HG02884 (cell line): ENCODE measurements around the gene F12.

Source experiments
- ATAC-seq: cut with Tn5 transposase; IDR thresholded peaks from one replicate; pipeline ENCODE4 v1.9.1; 2021; ENCODE audit warnings: mild to moderate bottlenecking, moderate library complexity; ENCODE audit not compliant: unreplicated experiment

The F12 gene

GRCh38 chr5:177357459-177358351, 51.7 kb downstream of the F12 start, which contains the start of gene RGS14:
Gene RGS14 (plus strand): TSS chr5:177357924. CDS start chr5:177358025, 101 bp downstream.
- peak; percentile 91 for ATAC-seq

DNA sequence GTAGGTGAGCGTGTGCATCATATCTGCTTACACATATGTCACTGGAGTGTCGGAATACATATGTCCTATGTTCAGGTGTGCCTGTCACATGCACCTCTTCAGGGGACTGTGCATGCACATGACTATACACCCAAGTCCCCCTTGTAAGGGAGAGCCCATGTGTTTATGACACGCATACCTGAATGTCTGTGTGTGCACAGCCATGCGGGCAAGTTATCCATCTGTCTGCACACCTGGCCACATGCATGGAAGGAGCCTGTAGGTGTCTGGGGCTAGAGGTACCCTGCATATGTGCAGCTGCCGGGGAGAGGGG, 52.3 kb downstream of the F12 start:
- no peak for ATAC-seq

- no peak for ATAC-seq
Measured at GRCh38 chr5:177356746-177357145, 52.6 kb downstream of the F12 start.

DNA sequence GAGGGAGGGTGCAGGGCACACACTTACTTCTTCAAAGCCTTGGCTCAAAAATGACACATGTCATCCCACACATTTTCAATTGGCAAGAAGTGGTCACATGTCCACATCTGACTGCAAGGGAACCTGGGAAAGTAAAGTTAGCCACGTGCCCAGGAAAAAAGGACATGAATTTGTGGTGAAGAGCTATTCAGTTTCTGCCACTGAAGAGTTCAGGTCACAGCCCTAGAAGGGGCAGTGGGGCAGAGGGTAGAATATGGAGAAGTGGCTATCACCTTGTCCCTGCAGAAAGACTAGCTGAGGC, 53.5 kb downstream of the F12 start:
- no peak for ATAC-seq

GRCh38 chr5:177355162-177355867, 54.0 kb downstream of the F12 start:
- no peak for ATAC-seq

DNA sequence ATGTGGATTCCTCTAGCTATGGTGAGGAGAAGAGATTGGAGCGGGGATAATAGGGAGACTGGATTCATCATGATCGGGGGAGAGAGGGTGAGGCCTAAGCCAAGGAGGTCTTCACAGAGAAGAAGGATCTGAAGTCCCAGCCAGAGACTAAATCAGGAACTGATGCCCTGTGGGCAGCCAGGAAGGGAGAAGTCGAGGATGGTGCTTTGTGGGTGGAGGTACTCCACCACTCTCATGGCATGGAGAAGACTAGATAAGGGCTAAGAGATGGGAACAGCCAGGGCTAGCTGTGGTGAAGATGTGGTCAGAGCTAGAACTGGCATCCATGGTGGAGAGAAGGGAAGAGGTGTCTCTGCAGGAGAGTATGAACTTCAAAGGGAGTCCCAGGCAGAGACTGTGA, 54.7 kb downstream of the F12 start:
- ATAC-seq, result no peak

DNA sequence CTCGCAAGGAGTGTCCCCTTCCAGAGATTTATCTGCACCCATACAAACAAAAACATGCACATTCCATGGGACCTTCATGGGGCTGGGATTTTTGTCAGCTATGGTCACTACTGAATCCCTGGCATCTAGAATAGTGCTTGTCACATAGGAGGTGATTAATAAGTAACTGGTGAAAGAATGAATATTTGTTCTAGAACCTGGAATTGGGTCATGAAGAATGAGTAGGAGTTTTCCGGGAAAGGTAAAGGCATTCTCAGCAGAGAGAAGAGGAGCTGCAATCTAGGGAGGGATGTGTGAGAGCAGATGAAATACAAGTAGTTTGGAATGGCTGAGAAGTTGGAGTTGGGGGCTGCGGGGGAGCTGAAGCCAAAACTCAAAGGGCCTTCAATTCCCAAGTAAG, 55.1 kb downstream of the F12 start:
- ATAC-seq, result no peak

GRCh38 chr5:177353093-177353492, 56.3 kb downstream of the F12 start:
- no peak for ATAC-seq
